Astrocyte (in vitro differentiated cells and primary cell): ENCODE data around the gene DLK2. TPM values are rescaled to one million over a fixed set of nuclear protein-coding genes. Genes with fewer than 3 reads are reported as not detected.
"Not testable (repeated sequence)": the region's sequence is repeated elsewhere in the genome, so short reads cannot be mapped to it uniquely, and the experiment has no call there.

Experiments
- DNase-seq: peaks from one replicate; pipeline ENCODE4 v3.0.0-alpha.2; 2010; ENCODE audit warnings: low read depth
- FAIRE-seq: peaks from 2 replicates; lab custom pipeline; 2011; peaks lifted over from hg19 to GRCh38; lab: Jason Lieb, UNC
- H2AFZ ChIP-seq: 2 replicates; pipeline ENCODE4 v1.6.0; 2012; ENCODE audit warnings: low read depth, low read length, inconsistent platforms
- H3K27ac ChIP-seq: 2 replicates; pipeline ENCODE4 v1.5.1; 2011; ENCODE audit warnings: low read depth, low read length, inconsistent platforms
- H3K27me3 ChIP-seq: 2 replicates; pipeline ENCODE4 v1.6.0; 2011; ENCODE audit warnings: low read length, inconsistent platforms; ENCODE audit not compliant: insufficient read depth
- H3K36me3 ChIP-seq: 2 replicates; pipeline ENCODE4 v1.5.1; 2011; ENCODE audit warnings: low read length, inconsistent platforms; ENCODE audit not compliant: insufficient read depth
- H3K4me1 ChIP-seq: 2 replicates; pipeline ENCODE4 v1.5.1; 2011; ENCODE audit warnings: low read length, inconsistent platforms; ENCODE audit not compliant: insufficient read depth
- H3K4me2 ChIP-seq: 2 replicates; pipeline ENCODE4 v1.6.0; 2012; ENCODE audit warnings: low read length, inconsistent platforms
- H3K4me3 ChIP-seq: 2 replicates; pipeline ENCODE4 v1.5.1; 2011; ENCODE audit warnings: low read depth, mild to moderate bottlenecking, low read length, inconsistent platforms; ENCODE audit not compliant: insufficient read depth
- H3K79me2 ChIP-seq: 2 replicates; pipeline ENCODE4 v1.6.0; 2012; ENCODE audit warnings: mild to moderate bottlenecking, low read length, inconsistent platforms; ENCODE audit not compliant: insufficient read depth
- H3K9ac ChIP-seq: 2 replicates; pipeline ENCODE4 v1.6.0; 2012; ENCODE audit warnings: mild to moderate bottlenecking, low read length, inconsistent platforms
- H3K9me3 ChIP-seq: 2 replicates; pipeline ENCODE4 v1.5.1; 2012; ENCODE audit warnings: low read depth, mild to moderate bottlenecking, low read length, inconsistent platforms; ENCODE audit not compliant: insufficient read depth
- H4K20me1 ChIP-seq: 2 replicates; pipeline ENCODE4 v1.6.0; 2012; ENCODE audit warnings: low read length, inconsistent platforms; ENCODE audit not compliant: insufficient read depth
- H3K27ac Mint-ChIP-seq: one replicate; pipeline ENCODE4 v1.8.0; 2021; ENCODE audit warnings: mild to moderate bottlenecking, mixed read lengths; ENCODE audit not compliant: unreplicated experiment
- H3K27me3 Mint-ChIP-seq: one replicate; pipeline ENCODE4 v1.8.0; 2021; ENCODE audit warnings: low read depth, mixed read lengths; ENCODE audit not compliant: unreplicated experiment
- H3K36me3 Mint-ChIP-seq: one replicate; pipeline ENCODE4 v1.8.0; 2021; ENCODE audit warnings: low read depth, mixed read lengths; ENCODE audit not compliant: unreplicated experiment
- H3K4me1 Mint-ChIP-seq: one replicate; pipeline ENCODE4 v1.8.0; 2021; ENCODE audit warnings: low read depth, mixed read lengths; ENCODE audit not compliant: unreplicated experiment
- H3K4me3 Mint-ChIP-seq: one replicate; pipeline ENCODE4 v1.8.0; 2021; ENCODE audit warnings: mild to moderate bottlenecking, moderate library complexity, mixed read lengths; ENCODE audit not compliant: unreplicated experiment
- H3K9me3 Mint-ChIP-seq: one replicate; pipeline ENCODE4 v1.8.0; 2021; ENCODE audit warnings: mild to moderate bottlenecking, mixed read lengths; ENCODE audit not compliant: unreplicated experiment
- CTCF ChIP-seq: IDR thresholded peaks from 2 replicates; pipeline ENCODE4 v1.5.1; 2011; ENCODE audit warnings: low read depth, mild to moderate bottlenecking, inconsistent platforms, low read length, moderate library complexity; ENCODE audit not compliant: insufficient read depth
- EZH2 ChIP-seq: IDR thresholded peaks from 2 replicates; pipeline ENCODE4 v1.6.1; 2012; ENCODE audit warnings: mild to moderate bottlenecking, low read length, inconsistent platforms; ENCODE audit not compliant: insufficient read depth
- total RNA-seq: library from RNA; stranded (reverse); gene quantifications from 2 replicates; pipeline ENCODE4 v1.2.1, GENCODE V29; 2021

DLK2 gene
- total RNA-seq, 1 donor from 2014 or later: 0.68 TPM

GRCh38 chr6:43459535-43459934, 4.2 kb upstream of the DLK2 start:
- Histone ChIP-seq H3K9ac (no peak overlapping the region), H3K27ac (no peak overlapping the region), H3K9me3 (peaks cover 2% of the 10 kb centered on the region), H3K4me3 (no peak overlapping the region), H3K4me2 (no peak overlapping the region), H2AFZ (no peak overlapping the region), H3K79me2 (no peaks in the 10 kb centered on the region), H3K36me3 (no peaks in the 10 kb centered on the region), H4K20me1 (no peaks in the 10 kb centered on the region), H3K4me1 (no peaks in the 10 kb centered on the region), H3K27me3 (peaks cover 19% of the 10 kb centered on the region)
- no peak overlapping the region for H3K4me3 Mint-ChIP-seq
- H3K27ac Mint-ChIP-seq: no peak overlapping the region
- no peak for TF ChIP-seq EZH2
- no peak for TF ChIP-seq CTCF
- DNase-seq: no peak
- H3K9me3 Mint-ChIP-seq: no peaks in the 10 kb centered on the region
- peaks cover 44% of the 10 kb centered on the region for H3K27me3 Mint-ChIP-seq
- H3K36me3 Mint-ChIP-seq: no peaks in the 10 kb centered on the region
- no peaks in the 10 kb centered on the region for H3K4me1 Mint-ChIP-seq
- FAIRE-seq: no peak

DNA sequence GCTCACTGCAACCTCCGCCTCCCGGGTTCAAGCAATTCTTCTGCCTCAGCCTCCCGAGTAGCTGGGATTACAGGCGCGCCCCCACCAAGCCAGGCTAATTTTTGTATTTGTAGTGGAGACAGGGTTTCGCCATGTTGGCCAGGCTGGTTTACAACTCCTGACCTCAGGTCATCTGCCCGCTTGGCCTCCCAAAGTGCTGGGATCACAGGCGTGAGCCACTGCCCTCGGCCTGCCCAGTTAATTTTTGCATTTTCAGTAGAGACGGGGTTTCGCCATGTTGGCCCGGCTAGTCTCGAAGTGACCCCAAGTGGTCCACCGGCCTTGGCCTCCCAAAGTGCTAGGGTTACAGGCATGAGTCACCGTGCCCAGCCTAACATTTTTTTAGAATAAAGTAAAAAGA, 2.8 kb upstream of the DLK2 start:
- H4K20me1 ChIP-seq, H3K4me3 ChIP-seq, H3K4me1 ChIP-seq, H3K79me2 ChIP-seq, H3K9me3 Mint-ChIP-seq, DNase-seq, H3K4me1 Mint-ChIP-seq, H3K9ac ChIP-seq, H3K4me2 ChIP-seq, H3K27ac Mint-ChIP-seq, H3K4me3 Mint-ChIP-seq, FAIRE-seq, H3K36me3 ChIP-seq, H3K9me3 ChIP-seq, H3K36me3 Mint-ChIP-seq, H2AFZ ChIP-seq, H3K27ac ChIP-seq: not testable (repeated sequence)
- H3K27me3 ChIP-seq: peaks cover 19% of the 10 kb centered on the region
- peaks cover 48% of the 10 kb centered on the region for H3K27me3 Mint-ChIP-seq

- H3K27me3 Mint-ChIP-seq: peaks cover 44% of the 10 kb centered on the region
- Histone ChIP-seq H3K4me1 (no peaks in the 10 kb centered on the region), H3K9ac (no peak overlapping the region), H3K79me2 (no peaks in the 10 kb centered on the region), H3K4me3 (no peak overlapping the region), H3K4me2 (no peak overlapping the region), H3K9me3 (peaks cover 2% of the 10 kb centered on the region), H2AFZ (no peak overlapping the region), H3K27ac (no peak overlapping the region), H3K27me3 (peaks cover 18% of the 10 kb centered on the region), H3K36me3 (no peaks in the 10 kb centered on the region), H4K20me1 (peaks cover 9% of the 10 kb centered on the region)
- DNase-seq: no peak
- no peak overlapping the region for H3K4me3 Mint-ChIP-seq
- FAIRE-seq: no peak
- no peak overlapping the region for H3K27ac Mint-ChIP-seq
- H3K36me3 Mint-ChIP-seq: peaks cover 2% of the 10 kb centered on the region
- no peaks in the 10 kb centered on the region for H3K4me1 Mint-ChIP-seq
- H3K9me3 Mint-ChIP-seq: no peaks in the 10 kb centered on the region
- TF ChIP-seq EZH2 (no peak), CTCF (no peak)
Observed at GRCh38 chr6:43457643-43458042, 2.3 kb upstream of the DLK2 start.
